ENCODE measurements around the gene FOXD4L4.
"Not testable (repeated sequence)": the region's sequence is repeated elsewhere in the genome, so short reads cannot be mapped to it uniquely, and the experiment has no call there.

FOXD4L4 gene

DNA sequence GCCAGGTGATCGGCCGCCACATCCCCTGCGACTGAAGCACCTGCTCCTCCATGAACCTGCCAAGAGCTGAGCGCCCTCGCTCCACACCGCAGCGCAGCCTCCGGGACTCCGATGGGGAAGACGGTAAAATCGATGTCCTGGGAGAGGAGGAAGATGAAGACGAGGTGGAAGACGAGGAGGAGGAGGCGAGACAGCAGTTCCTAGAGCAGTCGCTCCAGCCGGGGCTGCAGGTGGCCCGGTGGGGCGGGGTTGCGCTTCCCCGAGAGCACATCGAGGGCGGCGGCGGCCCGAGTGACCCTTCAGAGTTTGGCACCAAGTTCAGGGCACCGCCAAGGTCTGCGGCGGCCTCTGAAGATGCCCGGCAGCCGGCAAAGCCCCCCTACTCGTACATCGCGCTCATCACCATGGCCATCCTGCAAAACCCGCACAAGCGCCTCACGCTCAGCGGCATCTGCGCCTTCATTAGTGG lies at the start of gene FOXD4L4:
Gene FOXD4L4, plus strand, starts transcription at position 51 of the 469 bp plus-strand sequence. Its CDS starts 0 bp downstream, at position 51.
- not testable (repeated sequence) for H3K4me2 ChIP-seq, H3K36me3 ChIP-seq, H3K27me3 ChIP-seq

GRCh38 chr9:65703550-65703949 lies 33.4 kb upstream of the FOXD4L4 start:
- H3K27me3 ChIP-seq; H3K4me1 ChIP-seq; H3K4me3 ChIP-seq; H3K27ac ChIP-seq; H3K9me3 ChIP-seq (replicated peaks in 1 of 11); H4K20me1 ChIP-seq; H3K4me2 ChIP-seq; H3K36me3 ChIP-seq; H3K9ac ChIP-seq: not testable (repeated sequence)

More for the DNA sequence above, at the start of gene FOXD4L4:
- H3K9ac ChIP-seq; H3K27ac ChIP-seq; H3K9me3 ChIP-seq (replicated peaks in 1 of 11); H3K4me3 ChIP-seq; H4K20me1 ChIP-seq; H3K4me1 ChIP-seq: not testable (repeated sequence)

DNA sequence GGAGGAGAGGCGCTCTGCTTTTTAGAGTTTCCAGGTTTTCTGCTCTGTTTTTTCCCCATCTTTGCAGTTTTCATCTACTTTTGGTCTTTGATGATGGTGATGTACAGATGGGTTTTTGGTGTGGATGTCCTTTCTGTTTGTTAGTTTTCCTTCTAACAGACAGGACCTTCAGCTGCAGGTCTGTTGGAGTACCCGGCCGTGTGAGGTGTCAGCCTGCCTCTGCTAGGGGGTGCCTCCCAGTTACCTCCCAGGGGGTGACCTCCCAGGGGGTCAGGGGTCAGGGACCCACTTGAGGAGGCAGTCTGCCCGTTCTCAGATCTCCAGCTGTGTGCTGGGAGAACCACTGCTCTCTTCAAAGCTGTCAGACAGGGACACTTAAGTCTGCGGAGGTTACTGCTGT lies 22.5 kb upstream of the FOXD4L4 start:
- H3K4me1 ChIP-seq; H3K27me3 ChIP-seq; H3K27ac ChIP-seq; H3K4me3 ChIP-seq; H4K20me1 ChIP-seq; H3K9me3 ChIP-seq (replicated peaks in 1 of 11); H3K36me3 ChIP-seq; H3K9ac ChIP-seq; H3K4me2 ChIP-seq: not testable (repeated sequence)

- not testable (repeated sequence) for H4K20me1 ChIP-seq; H3K27ac ChIP-seq; H3K4me3 ChIP-seq; H3K9me3 ChIP-seq (replicated peaks in 1 of 11); H3K9ac ChIP-seq; H3K36me3 ChIP-seq; H3K4me2 ChIP-seq; H3K27me3 ChIP-seq; H3K4me1 ChIP-seq
Measured at GRCh38 chr9:65738133-65738532, 1.2 kb downstream of the FOXD4L4 start.
